Measurements from ENCODE around the gene KIF4B.

Gene KIF4B

DNA sequence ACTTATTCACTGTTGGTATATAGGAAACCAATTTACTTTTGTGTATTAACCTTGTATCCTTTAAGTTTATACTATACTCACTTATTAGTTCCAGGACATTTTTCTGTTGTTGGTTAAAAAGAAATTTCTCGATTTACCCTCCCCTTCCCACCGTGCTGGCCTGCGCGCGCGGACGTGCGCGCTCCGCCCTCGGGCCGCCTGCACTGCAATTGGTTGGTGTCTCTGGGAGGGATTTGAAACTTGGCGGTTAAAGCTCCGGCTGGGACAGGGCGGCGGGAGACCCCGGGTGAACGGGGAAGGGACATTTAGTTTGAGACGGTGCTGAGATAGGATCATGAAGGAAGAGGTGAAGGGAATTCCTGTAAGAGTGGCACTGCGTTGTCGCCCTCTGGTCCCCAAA, at the start of gene KIF4B:
Gene KIF4B, plus strand, starts transcription at position 230 of the 400 bp plus-strand sequence. Its CDS starts 105 bp downstream, at position 335.
- Histone ChIP-seq H2AFZ (ENCODE audit: low read depth, low read length) (no peak within 1 kb of the TSS), H3K9me3 (ENCODE audit: insufficient read depth, low read length) (no peaks in the 10 kb centered on the region), H3K27ac (ENCODE audit: low read length) (no peak within 1 kb of the TSS), H3K4me1 (ENCODE audit: low read length) (peaks cover 17% of the 10 kb centered on the region), H3K79me2 (ENCODE audit: low read length) (no peaks in the 10 kb centered on the region), H3K4me2 (ENCODE audit: low read length) (no peak within 1 kb of the TSS), H4K20me1 (ENCODE audit: insufficient read depth, low read length) (no peaks in the 10 kb centered on the region), H3K9ac (ENCODE audit: low read length) (no peak within 1 kb of the TSS), H3K27me3 (ENCODE audit: low read depth, low read length) (no peaks in the 10 kb centered on the region), H3K4me3 (ENCODE audit: low read length) (0 out of 2 replicates have a peak within 1 kb of the TSS, but pooled peaks have one; percentile 38), H3K36me3 (replicated peaks; ENCODE audit: low read depth, low read length) (no peaks in the 10 kb centered on the region)
- TF ChIP-seq EZH2phosphoT487 (IDR thresholded peaks at IDR 0.05; ENCODE audit: low read depth) = no peak
- TF ChIP-seq, protein P1, sequence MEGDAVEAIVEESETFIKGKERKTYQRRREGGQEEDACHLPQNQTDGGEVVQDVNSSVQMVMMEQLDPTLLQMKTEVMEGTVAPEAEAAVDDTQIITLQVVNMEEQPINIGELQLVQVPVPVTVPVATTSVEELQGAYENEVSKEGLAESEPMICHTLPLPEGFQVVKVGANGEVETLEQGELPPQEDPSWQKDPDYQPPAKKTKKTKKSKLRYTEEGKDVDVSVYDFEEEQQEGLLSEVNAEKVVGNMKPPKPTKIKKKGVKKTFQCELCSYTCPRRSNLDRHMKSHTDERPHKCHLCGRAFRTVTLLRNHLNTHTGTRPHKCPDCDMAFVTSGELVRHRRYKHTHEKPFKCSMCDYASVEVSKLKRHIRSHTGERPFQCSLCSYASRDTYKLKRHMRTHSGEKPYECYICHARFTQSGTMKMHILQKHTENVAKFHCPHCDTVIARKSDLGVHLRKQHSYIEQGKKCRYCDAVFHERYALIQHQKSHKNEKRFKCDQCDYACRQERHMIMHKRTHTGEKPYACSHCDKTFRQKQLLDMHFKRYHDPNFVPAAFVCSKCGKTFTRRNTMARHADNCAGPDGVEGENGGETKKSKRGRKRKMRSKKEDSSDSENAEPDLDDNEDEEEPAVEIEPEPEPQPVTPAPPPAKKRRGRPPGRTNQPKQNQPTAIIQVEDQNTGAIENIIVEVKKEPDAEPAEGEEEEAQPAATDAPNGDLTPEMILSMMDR (IDR thresholded peaks at IDR 0.05; ENCODE audit: low read depth, low read length) = no peak

- H3K36me3 ChIP-seq (replicated peaks; ENCODE audit: low read depth, low read length) = peaks cover 13% of the 10 kb centered on the region
- TF ChIP-seq, protein P1 (IDR thresholded peaks at IDR 0.05; ENCODE audit: low read depth, low read length) = no peak
- no peak for TF ChIP-seq EZH2phosphoT487 (IDR thresholded peaks at IDR 0.05; ENCODE audit: low read depth)
Measured at GRCh38 chr5:154966081-154966841, 47.3 kb upstream of the KIF4B start.

DNA sequence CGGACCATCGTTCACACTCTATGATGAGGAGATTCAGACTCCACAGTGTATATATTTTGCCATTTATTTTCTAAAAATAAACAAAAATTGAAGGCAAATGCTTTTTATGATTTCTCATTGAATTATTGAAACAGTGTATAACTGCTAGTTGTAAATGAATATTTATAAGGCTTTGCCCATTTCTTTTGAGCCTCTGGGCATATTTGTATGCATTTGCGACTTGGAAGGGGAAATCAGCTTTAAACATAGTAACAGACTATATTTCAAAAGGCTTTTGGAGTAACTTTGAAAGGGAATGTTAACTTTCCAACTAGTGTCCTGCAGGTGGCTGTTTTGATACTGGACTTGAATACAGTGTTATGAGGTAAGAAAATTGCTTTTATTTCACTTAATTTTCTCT, 46.7 kb upstream of the KIF4B start:
- TF ChIP-seq, protein P1 (IDR thresholded peaks at IDR 0.05; ENCODE audit: low read depth, low read length) = no peak
- Histone ChIP-seq H3K4me3 (ENCODE audit: low read length) (no peak overlapping the region), H3K27me3 (ENCODE audit: low read depth, low read length) (no peaks in the 10 kb centered on the region), H3K4me2 (ENCODE audit: low read length) (no peak overlapping the region), H4K20me1 (ENCODE audit: insufficient read depth, low read length) (no peaks in the 10 kb centered on the region), H3K4me1 (ENCODE audit: low read length) (peaks cover 14% of the 10 kb centered on the region), H3K9me3 (ENCODE audit: insufficient read depth, low read length) (no peaks in the 10 kb centered on the region), H3K9ac (ENCODE audit: low read length) (no peak overlapping the region), H3K36me3 (replicated peaks; ENCODE audit: low read depth, low read length) (peaks cover 13% of the 10 kb centered on the region), H2AFZ (ENCODE audit: low read depth, low read length) (no peak overlapping the region), H3K79me2 (ENCODE audit: low read length) (no peaks in the 10 kb centered on the region), H3K27ac (ENCODE audit: low read length) (no peak overlapping the region)

More at GRCh38 chr5:154966081-154966841, 47.3 kb upstream of the KIF4B start:
- H3K4me1 ChIP-seq (ENCODE audit: low read length) = peaks cover 20% of the 10 kb centered on the region
- no peaks in the 10 kb centered on the region for H3K79me2 ChIP-seq (ENCODE audit: low read length)
- no peak overlapping the region for H3K4me3 ChIP-seq (ENCODE audit: low read length)
- H3K27me3 ChIP-seq (ENCODE audit: low read depth, low read length) = no peaks in the 10 kb centered on the region
- no peaks in the 10 kb centered on the region for H3K9me3 ChIP-seq (ENCODE audit: insufficient read depth, low read length)
- H3K4me2 ChIP-seq (ENCODE audit: low read length) = no peak overlapping the region
- H2AFZ ChIP-seq (ENCODE audit: low read depth, low read length) = no peak overlapping the region
- no peaks in the 10 kb centered on the region for H4K20me1 ChIP-seq (ENCODE audit: insufficient read depth, low read length)
- no peak overlapping the region for H3K9ac ChIP-seq (ENCODE audit: low read length)
- H3K27ac ChIP-seq (ENCODE audit: low read length) = no peak overlapping the region

DNA sequence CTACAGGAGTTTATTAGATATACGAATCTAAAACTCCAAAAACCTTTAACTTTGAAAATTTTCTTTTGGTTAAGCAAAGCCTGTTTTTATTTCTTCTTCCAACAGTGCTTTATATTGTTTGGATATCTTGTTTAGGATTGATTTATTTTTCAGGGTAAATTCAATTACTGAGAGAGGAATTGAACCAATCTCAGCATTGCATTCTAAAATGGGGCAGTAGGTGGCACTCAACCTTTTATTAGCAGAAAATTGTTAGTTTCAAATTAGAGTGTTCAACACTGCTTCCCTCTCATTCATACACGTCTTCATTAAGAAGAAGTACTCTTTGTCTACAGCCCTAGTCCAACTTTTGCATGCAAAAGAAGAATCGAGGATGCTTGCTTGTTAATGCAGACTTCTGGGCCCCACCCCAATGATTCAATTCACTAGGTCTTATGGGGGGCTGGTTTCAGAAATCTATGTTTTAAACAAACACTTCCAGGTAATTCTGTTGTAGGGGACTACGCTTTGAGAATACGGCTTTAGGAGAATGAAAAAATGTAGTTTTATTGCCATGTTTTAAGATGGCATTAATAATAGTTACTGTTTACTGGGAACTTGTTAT, 46.0 kb upstream of the KIF4B start:
- Histone ChIP-seq H3K79me2 (ENCODE audit: low read length) (no peaks in the 10 kb centered on the region), H3K9me3 (ENCODE audit: insufficient read depth, low read length) (no peaks in the 10 kb centered on the region), H4K20me1 (ENCODE audit: insufficient read depth, low read length) (no peaks in the 10 kb centered on the region), H3K27me3 (ENCODE audit: low read depth, low read length) (no peaks in the 10 kb centered on the region), H3K27ac (ENCODE audit: low read length) (no peak overlapping the region), H3K4me2 (ENCODE audit: low read length) (no peak overlapping the region), H2AFZ (ENCODE audit: low read depth, low read length) (no peak overlapping the region), H3K4me3 (ENCODE audit: low read length) (no peak overlapping the region), H3K36me3 (replicated peaks; ENCODE audit: low read depth, low read length) (peaks cover 13% of the 10 kb centered on the region), H3K4me1 (ENCODE audit: low read length) (peaks cover 7% of the 10 kb centered on the region), H3K9ac (ENCODE audit: low read length) (no peak overlapping the region)
- TF ChIP-seq, protein P1 (IDR thresholded peaks at IDR 0.05; ENCODE audit: low read depth, low read length) = peak; percentile 56
- TF ChIP-seq EZH2phosphoT487 (IDR thresholded peaks at IDR 0.05; ENCODE audit: low read depth) = no peak

Measured in OCI-LY3 (cell line).